ENCODE results near the gene SEMA7A.

The SEMA7A gene

DNA sequence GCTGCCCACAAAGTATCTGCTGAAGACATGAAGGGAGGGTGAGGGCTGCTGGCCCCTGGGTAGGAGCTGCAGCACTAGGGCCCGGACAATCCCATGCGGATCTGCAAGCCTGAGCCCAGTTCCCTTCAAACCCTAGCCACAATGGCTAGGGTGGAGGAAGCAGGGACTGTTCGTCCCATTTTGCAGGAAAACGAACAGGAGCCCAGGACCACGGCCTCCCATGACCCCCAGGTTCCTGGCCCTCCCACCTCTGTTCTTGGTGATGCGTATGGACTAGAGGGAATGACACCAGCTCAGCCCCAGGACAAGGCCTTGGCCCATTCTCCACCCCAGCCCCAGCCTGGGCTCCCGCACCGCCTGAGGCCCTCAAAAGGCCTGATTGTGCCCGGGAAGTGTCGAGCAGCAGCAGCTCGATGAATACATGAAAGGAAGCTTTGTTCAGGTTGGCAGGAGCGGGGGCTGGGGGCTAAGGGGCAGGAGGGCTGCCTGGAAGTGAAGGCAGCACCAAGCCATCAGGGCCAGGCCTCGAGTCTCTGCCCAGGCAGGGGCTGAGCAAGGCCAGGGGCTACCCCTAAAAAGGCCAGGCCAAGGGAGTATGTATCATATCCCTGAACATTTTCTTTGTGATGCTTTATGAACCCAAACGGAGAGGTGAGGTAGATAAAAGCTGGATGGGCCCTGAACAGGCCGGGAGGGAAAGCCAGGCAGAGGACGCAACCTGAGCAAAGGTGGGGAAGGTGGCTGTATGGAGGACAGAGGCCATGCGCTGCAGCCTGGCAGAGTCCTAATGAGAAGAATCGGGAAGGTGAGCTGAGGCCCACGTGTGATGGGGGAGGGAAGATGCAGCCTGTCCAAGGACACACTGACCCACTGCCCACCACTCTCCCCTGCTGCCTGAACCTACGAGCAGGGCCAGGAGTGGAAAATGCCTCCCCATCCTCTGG, 12.2 kb downstream of the SEMA7A start:
- H3K27ac ChIP-seq = no peak overlapping the region
- TF ChIP-seq, protein P1, sequence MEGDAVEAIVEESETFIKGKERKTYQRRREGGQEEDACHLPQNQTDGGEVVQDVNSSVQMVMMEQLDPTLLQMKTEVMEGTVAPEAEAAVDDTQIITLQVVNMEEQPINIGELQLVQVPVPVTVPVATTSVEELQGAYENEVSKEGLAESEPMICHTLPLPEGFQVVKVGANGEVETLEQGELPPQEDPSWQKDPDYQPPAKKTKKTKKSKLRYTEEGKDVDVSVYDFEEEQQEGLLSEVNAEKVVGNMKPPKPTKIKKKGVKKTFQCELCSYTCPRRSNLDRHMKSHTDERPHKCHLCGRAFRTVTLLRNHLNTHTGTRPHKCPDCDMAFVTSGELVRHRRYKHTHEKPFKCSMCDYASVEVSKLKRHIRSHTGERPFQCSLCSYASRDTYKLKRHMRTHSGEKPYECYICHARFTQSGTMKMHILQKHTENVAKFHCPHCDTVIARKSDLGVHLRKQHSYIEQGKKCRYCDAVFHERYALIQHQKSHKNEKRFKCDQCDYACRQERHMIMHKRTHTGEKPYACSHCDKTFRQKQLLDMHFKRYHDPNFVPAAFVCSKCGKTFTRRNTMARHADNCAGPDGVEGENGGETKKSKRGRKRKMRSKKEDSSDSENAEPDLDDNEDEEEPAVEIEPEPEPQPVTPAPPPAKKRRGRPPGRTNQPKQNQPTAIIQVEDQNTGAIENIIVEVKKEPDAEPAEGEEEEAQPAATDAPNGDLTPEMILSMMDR (conservative IDR thresholded peaks at IDR 0.05) = no peak
- no peak for TF ChIP-seq ZFX (IDR thresholded peaks at IDR 0.05)

DNA sequence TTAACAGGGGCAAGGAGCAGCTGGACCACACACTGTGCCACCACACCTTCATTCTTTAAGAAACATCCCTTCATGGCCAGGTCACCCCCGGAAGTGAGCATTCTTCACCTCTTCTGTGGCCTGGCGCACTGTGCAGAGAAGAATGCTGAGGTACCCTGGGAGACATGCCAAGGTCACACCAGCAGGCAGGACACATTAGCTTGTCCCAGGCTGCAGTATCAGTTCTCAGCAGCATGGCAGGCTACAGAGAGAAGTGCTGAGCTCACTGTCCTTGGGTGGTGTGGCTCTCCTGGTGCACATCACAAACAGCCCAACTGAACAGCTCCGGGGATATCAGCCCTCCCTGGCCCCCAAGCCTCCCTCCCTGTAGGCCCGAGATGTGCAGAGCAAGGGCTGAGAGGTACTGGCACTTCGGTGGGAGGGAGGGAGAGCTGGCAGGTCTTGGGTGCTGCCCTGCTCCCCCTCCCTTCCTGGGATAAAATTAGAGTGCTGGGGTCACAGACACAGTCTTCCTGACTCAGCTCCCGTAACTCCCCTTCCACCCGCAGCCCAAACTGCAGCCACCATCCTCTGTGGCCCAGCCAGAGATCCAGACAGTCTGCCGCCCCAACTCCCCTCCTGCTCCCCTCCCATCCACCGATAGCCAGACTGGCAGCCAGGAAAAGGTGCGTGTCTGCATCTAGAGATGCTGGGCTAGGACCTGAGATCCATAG, 13.4 kb downstream of the SEMA7A start:
- no peak overlapping the region for H3K27ac ChIP-seq
- TF ChIP-seq, protein P1 (conservative IDR thresholded peaks at IDR 0.05) = no peak
- TF ChIP-seq ZFX (IDR thresholded peaks at IDR 0.05) = no peak

DNA sequence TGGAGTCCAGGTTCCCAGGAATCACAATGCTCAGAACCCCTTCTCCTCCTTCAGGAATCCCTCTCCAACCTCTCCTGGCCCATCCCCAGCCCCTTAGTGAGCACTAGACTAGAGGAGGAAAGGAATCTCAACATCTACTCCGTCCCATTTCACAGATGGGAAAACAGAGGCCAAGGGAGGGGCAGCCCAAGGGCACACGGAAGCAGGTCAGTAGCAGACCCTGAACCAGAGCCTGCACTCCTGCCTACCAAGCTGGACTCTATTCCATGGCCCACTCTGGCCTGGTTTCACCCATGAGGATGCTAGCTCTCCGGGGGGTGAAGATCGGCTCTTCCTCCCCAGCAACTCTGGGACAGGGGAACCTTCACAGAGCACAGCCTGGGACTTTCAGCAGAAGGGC, 14.3 kb downstream of the SEMA7A start:
- no peak overlapping the region for H3K27ac ChIP-seq
- no peak for TF ChIP-seq ZFX (IDR thresholded peaks at IDR 0.05)
- TF ChIP-seq, protein P1 (conservative IDR thresholded peaks at IDR 0.05) = no peak

DNA sequence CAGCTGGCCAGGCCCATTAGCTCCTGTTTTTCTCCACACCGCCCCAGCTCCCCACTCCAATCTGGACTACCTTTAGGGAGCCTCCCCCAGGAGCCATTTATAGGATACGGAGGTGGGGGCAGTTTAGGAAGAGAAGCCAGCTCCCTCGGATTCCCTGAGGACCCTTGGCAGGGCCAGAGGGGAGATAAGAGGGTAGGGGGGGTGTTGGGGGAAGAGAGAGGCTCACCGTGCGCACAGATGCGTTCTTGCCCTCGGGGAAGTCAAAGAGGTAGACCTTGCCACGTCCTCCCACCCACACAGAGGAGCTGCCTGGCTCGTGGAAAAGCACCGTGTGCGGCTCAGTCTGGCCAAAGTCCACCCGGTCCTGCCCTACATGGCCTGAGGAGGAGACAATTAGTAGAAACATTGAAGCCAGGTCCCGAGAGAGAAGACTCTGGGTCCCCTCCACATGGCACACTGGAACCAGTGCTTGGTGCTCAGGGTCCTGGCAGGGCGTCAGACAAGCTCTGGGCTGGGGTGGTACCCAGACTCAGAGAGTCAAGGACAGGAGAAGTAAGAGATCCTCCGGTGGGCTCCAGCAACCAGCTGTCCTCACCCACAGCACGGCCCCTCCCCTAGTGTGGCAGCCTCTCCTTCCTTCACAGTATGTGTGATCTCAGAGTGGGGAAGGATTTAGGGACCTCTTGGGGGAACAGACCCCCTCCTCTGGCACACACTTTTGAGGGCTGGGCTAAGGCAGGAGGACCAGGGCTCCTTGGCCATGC, 15.0 kb downstream of the SEMA7A start:
- TF ChIP-seq ZFX (IDR thresholded peaks at IDR 0.05) = no peak
- TF ChIP-seq, protein P1 (conservative IDR thresholded peaks at IDR 0.05) = no peak
- no peak overlapping the region for H3K27ac ChIP-seq

DNA sequence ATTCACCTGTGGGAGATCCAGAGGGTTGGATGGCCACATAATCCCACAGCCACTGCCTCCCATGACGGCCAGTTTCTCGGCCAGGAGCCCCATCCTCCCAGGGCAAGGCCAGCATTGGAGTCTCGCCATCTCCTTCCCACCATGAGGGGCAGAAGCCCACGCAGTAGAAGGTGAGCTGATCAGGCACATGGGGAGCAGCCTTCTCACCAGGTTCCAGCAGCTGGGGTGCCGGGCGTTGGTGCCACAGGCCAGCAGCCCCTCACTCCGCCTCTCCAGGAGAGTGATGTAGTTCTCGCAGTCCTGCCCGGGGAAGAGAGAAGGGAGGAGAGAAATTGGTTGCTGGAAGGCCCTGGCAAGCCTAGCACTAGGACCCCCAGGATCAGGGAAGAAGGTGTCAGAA, 16.1 kb downstream of the SEMA7A start:
- TF ChIP-seq, protein P1 (conservative IDR thresholded peaks at IDR 0.05) = no peak
- TF ChIP-seq ZFX (IDR thresholded peaks at IDR 0.05) = no peak
- H3K27ac ChIP-seq = no peak overlapping the region

DNA sequence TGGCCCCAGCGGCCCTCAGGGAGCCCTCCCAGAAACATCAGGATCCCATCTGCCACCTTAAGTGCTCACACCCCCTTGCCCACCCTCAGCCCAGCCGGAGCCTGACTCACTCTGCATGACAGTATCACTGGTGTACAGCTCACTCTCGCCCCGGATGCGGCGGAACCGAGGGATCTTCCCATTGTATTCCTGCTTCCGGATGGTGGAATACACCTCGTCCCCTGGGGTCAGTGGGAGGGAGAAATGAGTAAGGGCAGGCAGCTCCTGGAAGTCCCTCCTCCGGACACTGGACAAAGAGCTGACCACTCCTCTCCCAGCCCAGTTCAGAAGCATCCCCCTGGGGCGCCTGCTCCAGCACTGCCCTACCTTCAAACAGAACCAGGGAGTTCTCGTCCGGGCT, 16.5 kb downstream of the SEMA7A start:
- no peak for TF ChIP-seq ZFX (IDR thresholded peaks at IDR 0.05)
- H3K27ac ChIP-seq = no peak overlapping the region

DNA sequence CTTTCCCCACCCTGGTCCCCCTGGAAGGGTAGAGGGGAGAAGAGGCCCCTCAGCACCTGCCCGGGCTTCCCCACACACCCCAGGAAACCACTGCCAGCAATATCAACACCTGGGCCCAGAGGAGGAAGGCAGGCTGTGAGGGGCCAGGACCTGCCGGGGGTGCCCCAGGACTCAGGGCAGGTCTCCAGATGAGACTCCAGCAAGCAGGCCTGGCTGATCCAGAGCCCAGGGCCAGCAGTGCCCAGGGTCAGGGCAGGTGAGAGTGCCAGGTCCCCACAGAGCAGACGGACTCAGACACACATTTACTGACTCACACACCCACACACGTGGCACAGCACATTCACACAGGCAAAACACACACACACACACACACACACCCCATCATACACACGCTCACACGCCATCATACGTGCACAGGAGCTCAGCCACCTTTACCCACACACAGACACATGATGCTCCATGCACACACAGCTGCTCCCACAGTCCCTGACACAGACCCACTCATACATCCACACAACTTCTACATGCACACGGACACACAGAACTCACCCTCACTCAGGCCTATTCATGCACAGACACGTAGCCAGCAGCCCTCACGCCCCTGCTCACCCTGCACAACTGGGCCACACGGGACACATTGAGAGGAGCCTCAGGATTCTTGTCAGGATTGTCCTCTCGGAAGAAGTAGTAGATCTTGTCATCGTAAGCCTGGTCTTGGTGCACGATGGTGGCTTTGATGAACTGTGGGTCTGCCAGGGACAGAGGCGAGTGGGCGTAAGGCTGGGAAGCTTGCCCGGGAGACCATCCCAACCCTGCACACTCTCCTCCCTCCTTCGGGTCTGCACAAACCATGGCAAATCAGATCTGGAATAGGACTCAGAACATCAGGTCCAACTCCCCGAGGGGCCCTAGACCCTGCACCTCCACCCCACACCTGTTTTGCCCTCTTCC, 17.5 kb downstream of the SEMA7A start:
- TF ChIP-seq ZFX (IDR thresholded peaks at IDR 0.05) = no peak
- TF ChIP-seq, protein P1 (conservative IDR thresholded peaks at IDR 0.05) = no peak
- no peak overlapping the region for H3K27ac ChIP-seq

Data from C4-2B (cell line).